Ishikawa (cell line): ENCODE measurements around the gene SYT5.

Experiments used
- CREB1 ChIP-seq: IDR thresholded peaks from 2 replicates; pipeline ENCODE4 v1.6.1; 2012; ENCODE audit warnings: low read depth
- EGR1 ChIP-seq: IDR thresholded peaks from 2 replicates; pipeline ENCODE4 v1.6.1; 2012
- EP300 ChIP-seq: IDR thresholded peaks from 2 replicates; pipeline ENCODE4 v1.6.1; 2012; ENCODE audit warnings: borderline replicate concordance
- NFIC ChIP-seq: IDR thresholded peaks from 2 replicates; pipeline ENCODE4 v1.6.1; 2012
- RAD21 ChIP-seq: IDR thresholded peaks from 2 replicates; pipeline ENCODE4 v1.6.1; 2012; ENCODE audit warnings: low read depth
- REST ChIP-seq: IDR thresholded peaks from 2 replicates; pipeline ENCODE4 v1.6.1; 2012; ENCODE audit warnings: low read depth, mild to moderate bottlenecking
- TAF1 ChIP-seq: IDR thresholded peaks from 2 replicates; pipeline ENCODE4 v1.6.1; 2012; ENCODE audit warnings: low read depth, mild to moderate bottlenecking
- TEAD4 ChIP-seq: IDR thresholded peaks from 2 replicates; pipeline ENCODE4 v1.6.1; 2012
- YY1 ChIP-seq: IDR thresholded peaks from 2 replicates; pipeline ENCODE4 v1.6.1; 2012; ENCODE audit warnings: low read depth
- TF ChIP-seq, protein P1 (sequence below): IDR thresholded peaks from 2 replicates; pipeline ENCODE4 v1.6.1; 2012
- TF ChIP-seq, protein P2 (sequence below): IDR thresholded peaks from 2 replicates; pipeline ENCODE4 v1.6.1; 2012

DNA sequence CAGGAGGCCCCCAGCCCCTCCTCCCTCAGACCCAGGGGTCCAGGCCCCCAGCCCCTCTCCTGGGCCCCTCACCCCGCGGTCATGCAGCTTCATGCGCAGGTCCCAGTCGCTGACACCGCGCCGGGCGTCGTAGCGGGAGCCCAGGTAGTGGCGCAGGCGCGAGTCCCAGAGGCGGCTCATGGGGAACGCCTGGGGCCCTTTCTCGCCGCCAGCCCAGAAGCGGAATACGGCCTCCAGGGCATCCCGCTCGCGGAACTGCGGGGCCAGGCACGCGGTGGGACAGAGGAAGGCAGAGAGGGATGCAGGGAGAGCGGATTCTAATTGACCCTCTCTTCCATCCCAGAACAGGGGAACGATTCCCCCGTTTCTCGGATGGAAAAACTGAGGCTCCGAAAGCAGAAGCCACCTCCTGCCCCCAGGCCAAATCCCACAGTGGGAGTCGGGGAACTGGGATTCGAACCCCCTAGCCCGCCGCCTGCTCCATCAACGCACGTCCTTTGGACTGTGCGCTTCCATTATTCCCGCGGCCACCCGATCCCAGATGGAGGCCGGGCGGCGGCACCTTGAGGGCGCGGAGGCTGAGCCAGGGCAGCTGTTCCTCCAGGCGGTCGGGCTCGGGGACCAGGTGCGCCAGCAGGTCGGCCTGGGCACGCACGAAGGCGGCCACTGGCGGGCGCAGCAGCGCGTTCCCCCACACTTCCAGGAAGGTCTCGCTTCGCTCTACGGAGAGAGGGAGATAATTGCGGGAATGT is 18.3 kb downstream of the SYT5 start:
- TF ChIP-seq EP300 (no peak), RAD21 (no peak), TAF1 (no peak), YY1 (no peak), REST (no peak), CREB1 (no peak), NFIC (no peak), EGR1 (no peak), TEAD4 (no peak)
- TF ChIP-seq, protein P1, sequence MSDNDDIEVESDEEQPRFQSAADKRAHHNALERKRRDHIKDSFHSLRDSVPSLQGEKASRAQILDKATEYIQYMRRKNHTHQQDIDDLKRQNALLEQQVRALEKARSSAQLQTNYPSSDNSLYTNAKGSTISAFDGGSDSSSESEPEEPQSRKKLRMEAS: no peak
- TF ChIP-seq, protein P2, sequence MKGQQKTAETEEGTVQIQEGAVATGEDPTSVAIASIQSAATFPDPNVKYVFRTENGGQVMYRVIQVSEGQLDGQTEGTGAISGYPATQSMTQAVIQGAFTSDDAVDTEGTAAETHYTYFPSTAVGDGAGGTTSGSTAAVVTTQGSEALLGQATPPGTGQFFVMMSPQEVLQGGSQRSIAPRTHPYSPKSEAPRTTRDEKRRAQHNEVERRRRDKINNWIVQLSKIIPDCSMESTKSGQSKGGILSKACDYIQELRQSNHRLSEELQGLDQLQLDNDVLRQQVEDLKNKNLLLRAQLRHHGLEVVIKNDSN: no peak
